DND-41 (cell line): ENCODE results near the gene CREBBP.

Experiments
- EZH2 ChIP-seq: IDR thresholded peaks from 3 replicates; pipeline ENCODE4 v1.6.1; 2012; ENCODE audit warnings: borderline replicate concordance, low read depth, mild to moderate bottlenecking, moderate library complexity, low read length, inconsistent platforms; ENCODE audit not compliant: severe bottlenecking
- TF ChIP-seq, protein P1 (sequence below): IDR thresholded peaks from 2 replicates; pipeline ENCODE4 v1.5.1; 2012; ENCODE audit warnings: borderline replicate concordance, low read length, moderate library complexity, mild to moderate bottlenecking; ENCODE audit not compliant: poor library complexity, severe bottlenecking; ENCODE audit errors: extremely low read depth

DNA sequence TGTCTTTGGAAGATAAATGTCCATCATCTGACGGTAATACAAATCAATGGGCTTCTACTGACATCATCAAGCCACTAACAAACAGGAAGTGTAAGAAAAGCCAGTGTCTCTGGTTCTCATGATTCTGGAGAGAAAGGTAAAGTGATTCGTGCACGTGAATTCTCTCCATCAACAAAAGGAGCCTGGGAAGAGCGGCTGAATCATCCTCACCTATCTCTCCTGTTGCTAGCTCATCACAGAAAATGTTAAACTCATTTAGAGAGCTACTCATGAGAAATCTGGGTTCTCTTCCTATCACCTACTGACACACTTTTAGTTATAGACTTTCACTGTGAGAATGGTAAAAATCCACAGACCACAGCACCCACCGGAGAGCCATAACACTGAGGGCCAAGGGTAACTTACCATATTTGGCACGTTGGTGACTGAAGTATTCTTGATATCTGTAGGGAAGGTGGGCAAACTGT lies 70.3 kb downstream of the CREBBP start:
- TF ChIP-seq, protein P1, sequence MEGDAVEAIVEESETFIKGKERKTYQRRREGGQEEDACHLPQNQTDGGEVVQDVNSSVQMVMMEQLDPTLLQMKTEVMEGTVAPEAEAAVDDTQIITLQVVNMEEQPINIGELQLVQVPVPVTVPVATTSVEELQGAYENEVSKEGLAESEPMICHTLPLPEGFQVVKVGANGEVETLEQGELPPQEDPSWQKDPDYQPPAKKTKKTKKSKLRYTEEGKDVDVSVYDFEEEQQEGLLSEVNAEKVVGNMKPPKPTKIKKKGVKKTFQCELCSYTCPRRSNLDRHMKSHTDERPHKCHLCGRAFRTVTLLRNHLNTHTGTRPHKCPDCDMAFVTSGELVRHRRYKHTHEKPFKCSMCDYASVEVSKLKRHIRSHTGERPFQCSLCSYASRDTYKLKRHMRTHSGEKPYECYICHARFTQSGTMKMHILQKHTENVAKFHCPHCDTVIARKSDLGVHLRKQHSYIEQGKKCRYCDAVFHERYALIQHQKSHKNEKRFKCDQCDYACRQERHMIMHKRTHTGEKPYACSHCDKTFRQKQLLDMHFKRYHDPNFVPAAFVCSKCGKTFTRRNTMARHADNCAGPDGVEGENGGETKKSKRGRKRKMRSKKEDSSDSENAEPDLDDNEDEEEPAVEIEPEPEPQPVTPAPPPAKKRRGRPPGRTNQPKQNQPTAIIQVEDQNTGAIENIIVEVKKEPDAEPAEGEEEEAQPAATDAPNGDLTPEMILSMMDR = no peak
- TF ChIP-seq EZH2 = no peak
